Occipital lobe (tissue), 2 donors: ENCODE measurements around the gene MYZAP. TPM values are rescaled to one million over a fixed set of nuclear protein-coding genes. Genes with fewer than 3 reads are reported as not detected.

ENCODE experiments used
- DNase-seq: peaks from one replicate; lab custom pipeline; 2025; lab: John Stamatoyannopoulos, UW
- total RNA-seq: library from RNA; depleted of rRNA; stranded (reverse); fragments of >200 nt; gene quantifications from one replicate; pipeline ENCODE4 v1.2.3, GENCODE V29; 2014

MYZAP gene
- total RNA-seq, 1 donor from 2014 or later = 1.1 TPM

DNA sequence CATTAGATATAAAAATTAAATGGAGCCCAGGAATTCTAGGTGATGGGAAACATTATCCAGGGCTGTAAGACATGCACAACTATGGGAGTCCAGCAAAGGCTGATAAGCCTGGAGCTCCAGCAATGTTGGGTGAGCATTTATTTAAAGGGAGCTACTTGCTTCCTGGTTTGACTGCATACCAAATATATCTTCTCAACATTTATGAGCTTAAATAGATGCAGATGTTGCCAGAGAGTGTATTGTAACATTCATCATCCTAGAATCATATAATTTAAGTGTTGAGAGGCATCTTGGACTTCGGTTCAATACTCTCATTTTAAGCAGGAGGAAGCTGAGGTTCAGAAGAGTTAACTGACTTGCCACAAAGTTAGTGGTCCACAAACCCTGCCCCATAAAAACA lies 102.6 kb downstream of the MYZAP start:
- DNase-seq = no peak

GRCh38 chr15:57696146-57696545 lies 104.4 kb downstream of the MYZAP start:
- DNase-seq = no peak

DNA sequence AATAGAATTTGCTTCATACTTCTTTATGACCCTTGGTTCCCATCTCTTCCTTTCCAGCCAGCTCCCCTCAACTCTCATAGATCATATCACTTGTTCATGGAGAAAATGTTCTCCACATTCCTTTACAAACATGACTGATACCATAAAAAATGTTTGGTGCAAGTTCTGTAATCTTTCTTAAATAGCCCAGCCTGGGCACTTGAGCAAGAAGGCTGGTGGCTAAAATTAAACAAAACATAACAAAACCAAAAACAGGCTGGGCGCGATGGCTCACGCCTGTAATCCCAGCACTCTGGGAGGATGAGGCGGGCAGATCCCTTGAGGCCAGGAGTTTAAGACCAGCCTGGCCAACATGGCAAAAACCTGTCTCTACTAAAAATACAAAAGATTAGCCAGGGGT lies 105.9 kb downstream of the MYZAP start:
- no peak for DNase-seq

- no peak for DNase-seq
These were observed 106.5 kb downstream of the MYZAP start for GRCh38 chr15:57698243-57698642.

GRCh38 chr15:57698991-57699390 lies 107.3 kb downstream of the MYZAP start:
- no peak for DNase-seq

DNA sequence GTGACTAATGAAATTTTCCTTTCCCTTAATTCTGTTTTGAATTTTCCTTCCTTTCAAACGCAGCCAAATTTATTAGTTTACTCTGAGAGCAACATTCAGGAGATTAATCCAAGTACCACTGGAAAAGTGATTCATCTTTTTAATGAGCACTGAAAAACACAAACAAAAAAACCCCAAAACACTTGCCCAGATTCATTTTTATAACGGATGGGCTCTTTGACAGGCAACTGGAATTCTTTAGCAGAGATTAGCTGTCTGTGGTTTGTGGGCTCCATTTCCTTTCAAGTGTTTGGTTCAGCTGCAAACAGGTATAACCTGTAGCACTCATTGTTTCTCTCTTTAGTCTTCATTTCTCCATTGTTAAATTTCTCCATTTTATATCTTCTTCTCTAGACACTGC lies 111.7 kb downstream of the MYZAP start:
- DNase-seq = no peak

DNA sequence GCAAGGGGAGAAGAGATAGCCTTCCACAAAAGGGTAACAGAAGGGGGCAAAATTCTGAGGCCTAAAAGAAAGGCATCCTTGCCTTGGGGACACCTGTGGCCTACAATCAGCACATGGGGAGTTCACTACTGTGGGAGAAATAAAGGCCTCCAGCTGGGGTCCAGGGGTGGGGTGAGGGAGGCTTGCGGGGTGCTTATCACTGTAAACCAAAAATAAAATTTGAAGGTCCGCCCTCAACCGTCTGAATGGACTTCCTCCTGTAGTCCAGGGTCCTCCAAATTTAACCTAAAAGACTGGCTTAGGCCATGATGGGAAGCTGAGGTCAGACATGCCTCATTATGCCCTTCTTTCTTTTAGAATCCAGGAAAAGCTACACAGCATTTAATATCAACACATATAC lies 112.7 kb downstream of the MYZAP start:
- DNase-seq = no peak

DNA sequence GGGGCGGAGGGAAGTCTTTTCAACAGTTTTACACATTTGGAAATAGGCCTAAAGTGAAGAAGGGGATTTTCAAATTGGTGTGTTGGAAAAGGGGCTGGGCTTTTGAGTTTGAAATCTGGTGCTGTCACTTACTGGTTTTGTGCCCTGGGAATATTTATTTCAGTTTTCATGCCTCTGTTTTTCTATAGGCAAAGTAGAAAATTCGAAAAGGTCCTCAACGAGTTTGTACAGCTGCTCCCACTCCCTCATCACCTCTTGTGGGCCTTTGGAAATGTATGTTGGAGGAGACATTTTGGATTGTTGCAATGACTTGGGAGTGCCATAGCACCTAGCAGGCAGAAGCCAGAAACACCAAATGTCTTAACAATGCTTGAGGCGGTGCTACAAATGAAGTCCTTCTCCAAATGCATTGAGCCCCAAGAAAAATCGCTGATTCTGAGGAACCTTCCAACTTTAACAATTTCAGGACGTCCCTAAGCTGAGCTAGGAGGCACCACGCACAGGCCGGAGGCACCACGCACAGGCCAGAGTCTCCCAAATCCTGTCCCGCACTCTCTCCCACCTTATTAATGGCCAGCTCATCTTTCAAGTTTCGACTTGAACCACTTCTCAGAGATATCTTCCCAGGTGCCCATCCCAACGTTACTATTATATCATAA lies 114.2 kb downstream of the MYZAP start:
- no peak for DNase-seq

DNA sequence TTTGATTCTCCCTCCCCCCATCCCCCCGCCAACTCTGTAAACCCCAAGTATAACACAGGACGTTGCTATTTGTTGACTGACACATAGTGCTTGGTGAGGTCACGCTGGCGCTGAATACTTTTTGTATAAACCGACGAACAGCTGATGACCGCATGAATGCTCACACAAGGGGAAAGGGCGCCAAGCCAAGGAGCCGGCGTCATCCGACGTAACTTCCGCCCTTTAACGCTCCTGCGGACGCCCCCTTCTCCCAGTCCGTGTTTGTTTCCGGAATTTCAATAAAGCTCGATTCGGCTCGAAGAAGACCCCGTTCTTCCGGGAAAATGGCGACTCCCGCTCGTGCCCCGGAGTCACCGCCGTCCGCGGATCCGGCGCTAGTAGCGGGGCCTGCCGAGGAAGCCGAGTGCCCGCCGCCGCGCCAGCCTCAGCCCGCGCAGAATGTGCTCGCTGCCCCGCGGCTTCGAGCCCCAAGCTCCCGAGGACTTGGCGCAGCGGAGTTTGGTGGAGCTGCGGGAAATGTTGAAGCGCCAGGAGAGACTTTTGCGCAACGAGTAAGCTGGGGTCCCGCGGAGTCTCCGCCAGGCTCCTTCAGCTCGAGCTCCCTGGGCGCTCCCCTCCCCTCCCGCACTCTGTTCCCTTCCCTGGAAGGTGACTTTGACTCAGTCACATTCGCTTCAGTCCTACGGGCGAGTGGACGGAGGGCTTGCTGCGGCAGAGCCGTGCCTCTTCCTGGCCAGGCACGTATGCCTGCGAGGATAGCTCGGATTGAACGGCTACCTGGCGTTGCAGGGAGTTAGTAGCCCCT lies 114.9 kb downstream of the MYZAP start, which contains the start of gene POLR2M:
POLR2M (plus strand) TSS at position 310 of the 805 bp plus-strand sequence; CDS start at position 439, 129 bp downstream.
- DNase-seq = peak; percentile 86

- no peak for DNase-seq
These were observed 116.3 kb downstream of the MYZAP start for GRCh38 chr15:57708047-57708446.

- no peak for DNase-seq
These were observed 126.6 kb downstream of the MYZAP start for GRCh38 chr15:57718309-57718708.

GRCh38 chr15:57720867-57721266 lies 129.2 kb downstream of the MYZAP start:
- no peak for DNase-seq

DNA sequence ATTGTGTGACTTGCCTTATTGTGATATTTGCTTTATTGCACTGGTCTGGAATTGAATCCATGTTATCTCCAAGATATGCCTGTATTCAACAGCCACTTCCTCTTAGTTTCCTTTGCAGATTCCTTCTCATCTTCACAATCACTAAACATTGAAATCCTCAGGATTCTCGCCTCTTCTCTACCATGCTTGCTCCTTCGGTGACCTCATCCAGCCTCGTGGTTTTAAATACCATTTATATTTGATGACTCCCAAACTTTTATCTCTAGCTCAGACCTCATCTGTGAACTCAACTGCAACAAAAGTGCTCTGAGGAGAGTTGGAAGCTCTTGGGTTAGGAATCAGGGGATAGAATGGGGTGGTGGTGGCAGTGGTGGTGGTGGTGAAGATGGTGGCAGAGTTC lies 134.7 kb downstream of the MYZAP start:
- no peak for DNase-seq

- no peak for DNase-seq
These were observed 135.3 kb downstream of the MYZAP start for GRCh38 chr15:57727031-57727430.

DNA sequence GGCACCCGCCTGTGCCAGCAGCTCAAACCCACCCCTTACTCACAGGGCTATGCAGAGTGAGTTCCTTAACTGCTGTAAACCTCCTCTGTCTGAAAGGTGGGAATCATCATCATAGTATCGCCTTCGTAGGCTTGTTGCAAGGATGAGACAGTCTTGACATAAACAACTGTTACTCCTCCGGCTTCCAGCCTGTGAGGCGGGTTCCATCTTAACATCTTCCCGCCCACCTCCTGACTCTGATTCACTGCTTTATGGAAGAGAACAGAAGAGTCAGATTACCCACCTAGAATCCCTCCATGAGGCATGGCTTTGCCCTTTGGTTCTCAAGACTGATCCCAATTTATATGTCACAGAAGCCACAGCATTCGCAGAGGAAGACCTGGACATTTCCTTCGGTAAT lies 136.7 kb downstream of the MYZAP start:
- no peak for DNase-seq

DNA sequence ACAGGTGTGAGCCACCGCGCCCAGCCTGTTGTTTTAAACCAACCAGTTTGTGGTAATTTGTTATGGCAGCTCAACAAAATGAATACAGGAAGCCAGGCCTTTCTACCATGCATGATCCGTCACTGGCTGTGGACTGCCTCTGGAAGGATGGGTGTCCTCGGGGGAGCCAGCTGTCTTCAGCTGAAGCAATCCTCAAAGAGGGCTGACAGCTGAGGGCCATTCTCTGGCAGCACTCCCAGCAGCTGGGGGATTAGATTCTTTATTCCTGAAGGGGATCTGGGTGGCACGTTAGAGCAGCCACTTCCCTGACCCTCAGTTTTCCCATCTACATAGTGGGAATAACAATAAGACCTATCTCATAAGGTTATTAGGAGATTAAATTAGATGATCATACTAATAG lies 139.2 kb downstream of the MYZAP start:
- DNase-seq = no peak

- no peak for DNase-seq
These were observed 139.9 kb downstream of the MYZAP start for GRCh38 chr15:57731530-57732103.

DNA sequence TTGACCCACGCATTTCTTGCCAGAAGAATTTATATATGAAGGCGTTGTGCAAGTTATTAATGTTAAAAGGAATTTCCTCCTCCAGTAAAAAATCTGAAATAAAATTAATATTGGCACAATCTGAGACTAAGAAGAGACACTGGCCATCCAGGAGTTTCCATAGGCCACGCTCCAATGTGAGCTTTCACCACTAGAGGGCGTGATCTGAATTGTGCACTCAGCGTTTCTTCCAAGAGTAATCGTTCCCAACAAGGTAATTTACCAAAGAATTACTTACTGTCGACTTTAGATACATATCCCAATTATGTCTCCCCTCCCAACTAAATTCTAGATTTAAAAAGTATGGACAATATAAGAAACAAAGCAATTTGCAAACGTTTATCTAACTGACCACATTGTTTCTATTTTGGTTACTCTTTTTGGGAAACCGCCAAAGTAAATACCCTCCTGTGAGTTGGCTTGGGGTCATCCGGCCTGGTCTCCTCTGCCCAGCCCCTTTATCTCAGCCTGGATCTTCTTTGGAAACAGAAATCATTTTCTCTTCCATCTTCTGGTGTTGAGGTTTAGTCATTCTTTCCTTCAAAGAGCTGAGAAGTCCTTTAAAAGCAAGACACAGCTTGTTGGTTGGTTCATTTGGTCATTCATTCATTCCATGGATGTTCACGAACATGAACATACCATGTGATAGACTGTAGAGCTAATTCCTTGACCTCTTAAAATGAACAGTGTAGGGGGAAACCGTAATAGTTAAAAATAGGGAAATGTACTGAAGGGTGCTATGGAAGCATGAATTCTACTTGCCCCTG lies 141.0 kb downstream of the MYZAP start:
- DNase-seq = no peak

GRCh38 chr15:57734860-57735259 lies 143.2 kb downstream of the MYZAP start:
- no peak for DNase-seq
